ENCODE measurements around the gene RPL13A. TPM values are rescaled to one million over a fixed set of nuclear protein-coding genes. Genes with fewer than 3 reads are reported as not detected.
A peak's percentile ranks its signal among the peaks of the same experiment; 100 is the strongest.

RPL13A gene
- total and polyA plus RNA-seq, 2 donors (not counting 3 experiments of a cell fraction or from before 2014, with no cell fraction given): 2,291 to 4,148 TPM

GRCh38 chr19:49539192-49539952 is 52.0 kb downstream of the RPL13A start:
- CTCF ChIA-PET: interaction anchor here (0.7 to 1.5 kb wide), 2 partner anchors 8 to 12 kb away, joined by 3 read pairs; no protein-coding TSS in a partner anchor
- BruUV-seq (replicated peaks): no TSS peak
- no peak overlapping the region for H3K27ac ChIP-seq (ENCODE audit: insufficient read depth, low read depth, low read length)
- TF ChIP-seq POLR2AphosphoS5 (IDR thresholded peaks at IDR 0.05; ENCODE audit: insufficient read depth, low read depth, low read length): no peak
- TF ChIP-seq FOS (IDR thresholded peaks at IDR 0.05; ENCODE audit: borderline replicate concordance, insufficient read depth, low read length): no peak
- no peak for TF ChIP-seq CTCF (IDR thresholded peaks at IDR 0.05; ENCODE audit: extremely low read depth in 1 of 2, insufficient read depth in 1 of 2, low read depth in 1 of 2, low read length in 2 of 2)
- no peak for TF ChIP-seq POLR2A (IDR thresholded peaks at IDR 0.05; ENCODE audit: low read depth, low read length)
- no peak for TF ChIP-seq JUN (IDR thresholded peaks at IDR 0.05; ENCODE audit: borderline replicate concordance, insufficient read depth, insufficient read length, low read depth)
- no peak for TF ChIP-seq MYC (IDR thresholded peaks at IDR 0.05; ENCODE audit: low read depth, low read length)
- no peak for TF ChIP-seq GATA2 (IDR thresholded peaks at IDR 0.05; ENCODE audit: insufficient read depth, insufficient read length, low read depth, low read length)
- TF ChIP-seq MAX (IDR thresholded peaks at IDR 0.05; ENCODE audit: insufficient read depth, insufficient read length): no peak
- TF ChIP-seq EZH2 (IDR thresholded peaks at IDR 0.05; ENCODE audit: borderline replicate concordance, low read depth, low read length, severe bottlenecking): no peak
- no peak for FAIRE-seq
- H3K27me3 ChIP-seq (ENCODE audit: control insufficient read depth in 2 of 2, insufficient read depth in 2 of 2, low read length in 2 of 2): no peaks in the 10 kb centered on the region
- H3K9me1 ChIP-seq (replicated peaks; ENCODE audit: control insufficient read depth, extremely low read depth, insufficient read depth, low read length): no peaks in the 10 kb centered on the region
- intact Hi-C loops (cut with micrococcal nuclease) (no loop called here), dilution Hi-C loops (cut with MboI; ENCODE audit: extremely low pct_ligation_motif_present, low sequenced_read_pairs) (no loop called here)
- no peak for DNase-seq (ENCODE audit: low read depth, low spot score)
- H3K36me3 ChIP-seq (ENCODE audit: control insufficient read depth in 2 of 2, extremely low read depth in 1 of 2, insufficient read depth in 2 of 2, low read length in 2 of 2): peaks cover 11 to 15% of the 10 kb centered on the region in 2 experiments
- H3K4me3 ChIP-seq (replicated peaks in 1 of 3; ENCODE audit: insufficient read depth in 1 of 3, low read depth in 1 of 3, low read length in 3 of 3): no peak overlapping the region
- no peak overlapping the region for H3K9ac ChIP-seq (replicated peaks; ENCODE audit: extremely low read depth, insufficient read depth, low read length)
- H3K4me1 ChIP-seq (ENCODE audit: control insufficient read depth, extremely low read depth, insufficient read depth, low read length): peaks cover under 1% of the 10 kb centered on the region
- H3K9me3 ChIP-seq (replicated peaks; ENCODE audit: control insufficient read depth, insufficient read depth, low read length): no peaks in the 10 kb centered on the region
- no peak overlapping the region for H3K4me2 ChIP-seq (ENCODE audit: insufficient read depth, low read length)
- POLR2A ChIA-PET: no interaction called here
- no peaks in the 10 kb centered on the region for H4K20me1 ChIP-seq (replicated peaks; ENCODE audit: control insufficient read depth, extremely low read depth, insufficient read depth, low read length)
- no peaks in the 10 kb centered on the region for H3K79me2 ChIP-seq (ENCODE audit: control insufficient read depth, insufficient read depth, low read length)
- H2AFZ ChIP-seq (ENCODE audit: low read depth, low read length): no peak overlapping the region

MicroRNAs encoded within 50 kb of the gene (microRNA counts, 767-probe panel; counts per million panel counts)
- microRNA hsa-miR-150-5p: 723 counts per million, percentile 96 among the panel's probes with 10 or more counts

Small RNA genes within 50 kb of the gene (microRNA-seq; reads per million reads assigned to microRNA genes)
- gene MIR150 (ENCODE audit: borderline number of aligned reads, borderline replicate concordance): 8.8 reads per million, percentile 22 among the genes with 10 or more reads in this experiment

Small RNA genes within 50 kb of the gene (small RNA-seq; reads per million reads assigned to genes)
- not detected for gene COX6CP7 (ENCODE audit: insufficient read depth, insufficient read length, low read depth, low replicate concordance)
- not detected for gene MIR150 (ENCODE audit: insufficient read depth, insufficient read length, low read depth, low replicate concordance)
- gene SNORD32A (ENCODE audit: insufficient read depth, insufficient read length, low read depth, low replicate concordance): not detected
- gene SNORD33 (ENCODE audit: insufficient read depth, insufficient read length, low read depth, low replicate concordance): not detected
- gene SNORD34 (ENCODE audit: insufficient read depth, insufficient read length, low read depth, low replicate concordance): not detected
- not detected for gene SNORD35A (ENCODE audit: insufficient read depth, insufficient read length, low read depth, low replicate concordance)
- gene SNORD35B (ENCODE audit: insufficient read depth, insufficient read length, low read depth, low replicate concordance): not detected

Other genes starting within 250 kb of the RPL13A start
- gene SLC6A16, start 162.4 kb upstream of the RPL13A start, total RNA-seq: 1.6 and 3.6 TPM in 2 replicates
- gene SLC6A16, start 162.4 kb upstream of the RPL13A start, polyA plus RNA-seq: 0.72 and 1.1 TPM in 2 replicates
- not detected in 2 replicates for gene CD37, start 152.2 kb upstream of the RPL13A start, total RNA-seq
- gene CD37, start 152.2 kb upstream of the RPL13A start, polyA plus RNA-seq: not detected in 2 replicates
- gene TEAD2, start 125.2 kb upstream of the RPL13A start, total RNA-seq: 89.4 and 93.3 TPM in 2 replicates
- 60.3 and 60.9 TPM in 2 replicates for gene TEAD2, start 125.2 kb upstream of the RPL13A start, polyA plus RNA-seq
- not detected in 2 replicates for gene DKKL1, start 123.7 kb upstream of the RPL13A start, total RNA-seq
- 0.21 and 0.35 TPM in 2 replicates for gene DKKL1, start 123.7 kb upstream of the RPL13A start, polyA plus RNA-seq
- gene KASH5, start 99.4 kb upstream of the RPL13A start, total RNA-seq: not detected in 2 replicates
- 0.03 TPM in 1 of 2 replicates, not detected in the other for gene KASH5, start 99.4 kb upstream of the RPL13A start, polyA plus RNA-seq
- not detected in 2 replicates for gene PTH2, start 64.2 kb upstream of the RPL13A start, total RNA-seq
- gene PTH2, start 64.2 kb upstream of the RPL13A start, polyA plus RNA-seq: not detected in 2 replicates
- not detected in 2 replicates for gene GFY, start 62.2 kb upstream of the RPL13A start, total RNA-seq
- gene GFY, start 62.2 kb upstream of the RPL13A start, polyA plus RNA-seq: not detected in 2 replicates
- gene SLC17A7, start 46.1 kb upstream of the RPL13A start, total RNA-seq: 0.13 and 0.25 TPM in 2 replicates
- 0.06 and 0.07 TPM in 2 replicates for gene SLC17A7, start 46.1 kb upstream of the RPL13A start, polyA plus RNA-seq
- gene PIH1D1, start 35.8 kb upstream of the RPL13A start, total RNA-seq: 84.1 and 86.9 TPM in 2 replicates
- 72.6 and 83.2 TPM in 2 replicates for gene PIH1D1, start 35.8 kb upstream of the RPL13A start, polyA plus RNA-seq
- gene ALDH16A1, start 34.4 kb upstream of the RPL13A start, total RNA-seq: 27.6 and 38.8 TPM in 2 replicates
- 33.2 and 42.3 TPM in 2 replicates for gene ALDH16A1, start 34.4 kb upstream of the RPL13A start, polyA plus RNA-seq
- gene FLT3LG, start 13.4 kb upstream of the RPL13A start, total RNA-seq: 4.7 and 5.7 TPM in 2 replicates
- 5.0 and 5.6 TPM in 2 replicates for gene FLT3LG, start 13.4 kb upstream of the RPL13A start, polyA plus RNA-seq
- gene RPS11, start 8.8 kb downstream of the RPL13A start, total RNA-seq: 1,764 and 1,843 TPM in 2 replicates
- gene RPS11, start 8.8 kb downstream of the RPL13A start, polyA plus RNA-seq: 4,411 and 4,760 TPM in 2 replicates
- 98.2 and 134 TPM in 2 replicates for gene FCGRT, start 25.1 kb downstream of the RPL13A start, total RNA-seq
- 197 and 215 TPM in 2 replicates for gene FCGRT, start 25.1 kb downstream of the RPL13A start, polyA plus RNA-seq
- 94.4 and 96.1 TPM in 2 replicates for gene RCN3, start 40.4 kb downstream of the RPL13A start, total RNA-seq
- gene RCN3, start 40.4 kb downstream of the RPL13A start, polyA plus RNA-seq: 52.7 and 68.3 TPM in 2 replicates
- gene NOSIP, start 92.9 kb downstream of the RPL13A start, total RNA-seq: 77.5 and 79.8 TPM in 2 replicates
- 128 and 199 TPM in 2 replicates for gene NOSIP, start 92.9 kb downstream of the RPL13A start, polyA plus RNA-seq
- gene PRRG2, start 93.7 kb downstream of the RPL13A start, total RNA-seq: 1.5 and 2.6 TPM in 2 replicates
- gene PRRG2, start 93.7 kb downstream of the RPL13A start, polyA plus RNA-seq: 2.9 and 3.0 TPM in 2 replicates
- gene PRR12, start 103.6 kb downstream of the RPL13A start, total RNA-seq: 35.6 and 37.0 TPM in 2 replicates
- gene PRR12, start 103.6 kb downstream of the RPL13A start, polyA plus RNA-seq: 1.6 and 1.9 TPM in 2 replicates
- gene RRAS, start 152.5 kb downstream of the RPL13A start, total RNA-seq: 84.8 and 89.5 TPM in 2 replicates
- gene RRAS, start 152.5 kb downstream of the RPL13A start, polyA plus RNA-seq: 250 and 329 TPM in 2 replicates
- gene SCAF1, start 154.6 kb downstream of the RPL13A start, total RNA-seq: 75.8 and 83.8 TPM in 2 replicates
- gene SCAF1, start 154.6 kb downstream of the RPL13A start, polyA plus RNA-seq: 9.6 and 13.3 TPM in 2 replicates
- 73.5 and 79.1 TPM in 2 replicates for gene IRF3, start 178.2 kb downstream of the RPL13A start, total RNA-seq
- 64.8 and 92.1 TPM in 2 replicates for gene IRF3, start 178.2 kb downstream of the RPL13A start, polyA plus RNA-seq
- gene BCL2L12, start 178.3 kb downstream of the RPL13A start, total RNA-seq: 52.4 and 58.5 TPM in 2 replicates
- 49.8 and 62.2 TPM in 2 replicates for gene BCL2L12, start 178.3 kb downstream of the RPL13A start, polyA plus RNA-seq
- 234 and 242 TPM in 2 replicates for gene PRMT1, start 189.7 kb downstream of the RPL13A start, total RNA-seq
- 542 and 599 TPM in 2 replicates for gene PRMT1, start 189.7 kb downstream of the RPL13A start, polyA plus RNA-seq
- gene ADM5, start 202.0 kb downstream of the RPL13A start, total RNA-seq: 3.3 and 4.4 TPM in 2 replicates
- gene ADM5, start 202.0 kb downstream of the RPL13A start, polyA plus RNA-seq: 3.3 and 4.5 TPM in 2 replicates
- 24.7 and 45.7 TPM in 2 replicates for gene CPT1C, start 203.5 kb downstream of the RPL13A start, total RNA-seq
- 80.8 and 88.3 TPM in 2 replicates for gene CPT1C, start 203.5 kb downstream of the RPL13A start, polyA plus RNA-seq